MCF 10A (cell line): ENCODE results near the gene EPS8L1. TPM values are rescaled to one million over a fixed set of nuclear protein-coding genes. Genes with fewer than 3 reads are reported as not detected.

ENCODE experiments used
- BruUV-seq: library from RNA; stranded (reverse); fragments of 400-500 nt; replicated peaks from 2 replicates; lab custom pipeline; 2021; lab: Mats Ljungman, UMichigan
- CTCF ChIA-PET: fragments of 300-600 bp; sonication (Branson Sonifier 250); formaldehyde crosslinking; extraction: SDS; loops from one replicate; lab custom pipeline; 2021; ENCODE audit warnings: antibody characterized with exemption, inconsistent platforms; lab: Yijun Ruan, JAX
- POLR2A ChIA-PET: fragments of 300-600, 350-650 bp; sonication (Branson Sonifier 250); formaldehyde crosslinking; extraction: SDS; loops from one replicate; lab custom pipeline; 2020; ENCODE audit warnings: antibody characterized with exemption, inconsistent platforms; lab: Yijun Ruan, JAX
- DNase-seq: peaks from one replicate; pipeline ENCODE4 v3.0.0-alpha.2; 2018; ENCODE audit not compliant: unreplicated experiment
- H3K27ac Mint-ChIP-seq: one replicate; pipeline ENCODE4 v1.8.0; 2022; ENCODE audit warnings: mild to moderate bottlenecking, low read depth, mixed read lengths; ENCODE audit not compliant: unreplicated experiment
- H3K27me3 Mint-ChIP-seq: one replicate; pipeline ENCODE4 v1.8.0; 2022; ENCODE audit warnings: mixed read lengths; ENCODE audit not compliant: insufficient read depth, unreplicated experiment
- H3K36me3 Mint-ChIP-seq: one replicate; pipeline ENCODE4 v1.8.0; 2022; ENCODE audit warnings: mild to moderate bottlenecking, moderate library complexity, mixed read lengths; ENCODE audit not compliant: insufficient read depth, unreplicated experiment
- H3K4me1 Mint-ChIP-seq: one replicate; pipeline ENCODE4 v1.8.0; 2022; ENCODE audit warnings: mixed read lengths; ENCODE audit not compliant: insufficient read depth, unreplicated experiment
- H3K4me3 Mint-ChIP-seq: one replicate; pipeline ENCODE4 v1.8.0; 2022; ENCODE audit warnings: mild to moderate bottlenecking, moderate library complexity, mixed read lengths; ENCODE audit not compliant: unreplicated experiment
- H3K9me3 Mint-ChIP-seq: one replicate; pipeline ENCODE4 v1.8.0; 2022; ENCODE audit warnings: mixed read lengths; ENCODE audit not compliant: unreplicated experiment
- intact Hi-C: fragments of 100-400 bp; cut with micrococcal nuclease; formaldehyde crosslinking; loops from 2 replicates; pipeline ENCODE4 v1.14.1; 2022
- total RNA-seq: library from RNA; stranded (reverse); gene quantifications from 2 replicates; pipeline ENCODE4 v1.2.3, GENCODE V29; 2022
- TF ChIP-seq, protein P1 (sequence below): fragments of 200-600 bp; IDR thresholded peaks from one replicate; pipeline ENCODE4 v1.8.0; 2022; ENCODE audit warnings: antibody characterized with exemption, mild to moderate bottlenecking; ENCODE audit not compliant: unreplicated experiment

The EPS8L1 gene
- total RNA-seq, 1 experiment from 2014 or later = 17.9 TPM

DNA sequence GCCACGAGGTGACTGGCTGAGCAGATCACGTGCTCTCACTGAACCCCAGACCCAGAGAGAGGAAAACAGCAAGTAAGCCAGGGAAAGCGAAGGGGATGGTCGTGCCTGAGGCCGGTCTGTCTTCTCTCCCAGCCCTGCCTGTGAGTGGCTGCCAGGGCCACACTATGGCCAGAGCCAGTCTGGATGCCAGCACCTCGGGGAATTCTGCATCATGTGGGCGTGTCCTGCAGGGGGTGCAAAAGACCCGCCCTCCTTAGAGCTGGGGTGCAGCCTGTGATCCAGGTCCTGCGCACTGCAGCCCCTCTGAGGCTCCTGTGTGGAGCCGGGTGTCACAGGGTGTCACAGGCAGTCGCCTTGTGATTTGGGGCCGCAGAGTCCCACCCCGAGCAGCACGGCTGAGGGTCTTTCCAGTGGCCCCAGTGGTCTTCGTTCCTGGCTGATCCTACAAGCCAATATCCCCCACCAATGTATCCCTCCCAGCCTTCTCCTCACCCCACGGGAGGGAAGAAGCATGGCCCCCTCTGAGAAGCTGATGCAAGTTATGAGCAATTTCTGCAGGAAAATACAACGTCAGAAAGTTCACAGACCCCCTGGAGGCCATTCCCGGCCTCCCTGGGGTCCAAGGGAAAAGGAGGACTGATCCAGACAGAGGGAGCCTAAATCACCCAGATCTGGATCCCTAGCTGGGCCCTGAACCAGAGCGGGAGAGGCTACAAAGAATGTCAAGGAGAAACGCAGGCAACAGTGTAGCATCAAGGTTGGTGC, 34.0 kb downstream of the EPS8L1 start:
- Mint-ChIP-seq H3K36me3 (peaks cover 35% of the 10 kb centered on the region), H3K27me3 (no peaks in the 10 kb centered on the region), H3K4me1 (peaks cover under 1% of the 10 kb centered on the region), H3K4me3 (no peak overlapping the region), H3K27ac (no peak overlapping the region), H3K9me3 (no peaks in the 10 kb centered on the region)
- TF ChIP-seq, protein P1, sequence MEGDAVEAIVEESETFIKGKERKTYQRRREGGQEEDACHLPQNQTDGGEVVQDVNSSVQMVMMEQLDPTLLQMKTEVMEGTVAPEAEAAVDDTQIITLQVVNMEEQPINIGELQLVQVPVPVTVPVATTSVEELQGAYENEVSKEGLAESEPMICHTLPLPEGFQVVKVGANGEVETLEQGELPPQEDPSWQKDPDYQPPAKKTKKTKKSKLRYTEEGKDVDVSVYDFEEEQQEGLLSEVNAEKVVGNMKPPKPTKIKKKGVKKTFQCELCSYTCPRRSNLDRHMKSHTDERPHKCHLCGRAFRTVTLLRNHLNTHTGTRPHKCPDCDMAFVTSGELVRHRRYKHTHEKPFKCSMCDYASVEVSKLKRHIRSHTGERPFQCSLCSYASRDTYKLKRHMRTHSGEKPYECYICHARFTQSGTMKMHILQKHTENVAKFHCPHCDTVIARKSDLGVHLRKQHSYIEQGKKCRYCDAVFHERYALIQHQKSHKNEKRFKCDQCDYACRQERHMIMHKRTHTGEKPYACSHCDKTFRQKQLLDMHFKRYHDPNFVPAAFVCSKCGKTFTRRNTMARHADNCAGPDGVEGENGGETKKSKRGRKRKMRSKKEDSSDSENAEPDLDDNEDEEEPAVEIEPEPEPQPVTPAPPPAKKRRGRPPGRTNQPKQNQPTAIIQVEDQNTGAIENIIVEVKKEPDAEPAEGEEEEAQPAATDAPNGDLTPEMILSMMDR = no peak
- POLR2A ChIA-PET = no interaction called here
- DNase-seq = no peak
- intact Hi-C loops = no loop called here
- no TSS peak for BruUV-seq
- CTCF ChIA-PET = no interaction called here

DNA sequence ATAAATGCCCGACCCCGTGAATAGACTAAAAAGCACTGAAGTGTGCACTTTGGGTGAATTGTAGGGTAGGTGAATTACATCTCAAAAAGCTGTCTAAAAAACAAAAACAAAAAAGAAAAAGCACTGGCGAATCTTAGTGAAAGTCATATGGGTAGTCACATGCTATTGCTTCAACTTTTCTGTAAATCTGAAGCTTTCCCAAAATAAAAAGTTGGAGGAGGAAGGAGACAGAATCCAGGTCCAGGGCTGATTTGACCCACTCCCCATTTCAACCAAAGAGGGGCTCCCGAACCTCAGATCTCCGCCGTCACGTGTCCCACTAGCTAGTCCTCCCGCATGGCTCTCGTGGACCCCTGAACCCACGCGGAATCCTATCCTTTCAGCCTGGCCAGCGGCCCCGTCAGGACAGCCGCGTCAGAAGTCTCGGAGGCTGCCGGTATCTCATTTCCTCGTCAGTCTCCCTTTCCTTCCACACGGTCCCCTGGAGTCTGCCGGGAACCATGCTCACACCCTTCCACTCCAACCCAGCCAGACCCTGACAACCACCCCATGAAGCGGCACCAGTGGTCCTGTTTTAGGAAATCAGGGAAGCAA, 35.7 kb downstream of the EPS8L1 start:
- Mint-ChIP-seq H3K4me3 (no peak overlapping the region), H3K9me3 (no peaks in the 10 kb centered on the region), H3K36me3 (peaks cover 37% of the 10 kb centered on the region), H3K27ac (no peak overlapping the region), H3K4me1 (peaks cover 17% of the 10 kb centered on the region), H3K27me3 (no peaks in the 10 kb centered on the region)
- no peak for DNase-seq
- POLR2A ChIA-PET = interaction anchor here (0.5 kb wide), 1 partner anchor 561 kb away, joined by 3 read pairs; no protein-coding TSS in a partner anchor
- BruUV-seq = no TSS peak
- intact Hi-C loops = no loop called here
- CTCF ChIA-PET = interaction anchor here (1.0 kb wide), 1 partner anchor 23 kb away, joined by 4 read pairs; no protein-coding TSS in a partner anchor
- TF ChIP-seq, protein P1 = no peak

DNA sequence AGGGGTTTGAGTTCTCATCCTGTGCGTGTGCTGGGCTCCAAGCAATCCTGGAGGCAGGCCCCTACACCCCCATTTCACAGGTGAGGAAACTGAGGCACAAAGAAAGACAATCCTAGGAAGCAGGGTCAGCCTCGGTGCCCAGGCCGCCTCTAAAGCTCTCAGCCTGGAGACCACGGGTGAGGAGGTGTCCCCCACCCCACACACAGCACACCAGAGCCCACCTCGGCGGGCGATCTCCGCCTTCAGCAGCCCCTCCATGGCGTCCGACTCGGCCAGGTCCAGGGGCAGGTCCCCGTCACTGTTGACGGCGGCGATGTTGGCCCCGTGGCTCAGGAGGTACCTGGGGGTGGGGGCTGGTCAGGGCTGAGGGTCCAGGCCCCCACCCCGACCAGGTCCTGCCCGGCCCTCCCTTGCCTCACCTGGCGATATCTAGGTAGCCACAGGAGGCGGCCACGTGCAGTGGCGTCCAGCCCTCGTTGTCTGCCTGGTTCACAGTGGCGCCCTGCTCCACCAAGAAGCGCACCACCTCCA, 36.6 kb downstream of the EPS8L1 start:
- POLR2A ChIA-PET = no interaction called here
- Mint-ChIP-seq H3K9me3 (no peaks in the 10 kb centered on the region), H3K27ac (no peak overlapping the region), H3K4me1 (peaks cover 20% of the 10 kb centered on the region), H3K4me3 (no peak overlapping the region), H3K36me3 (peaks cover 29% of the 10 kb centered on the region), H3K27me3 (no peaks in the 10 kb centered on the region)
- BruUV-seq = no TSS peak
- CTCF ChIA-PET = no interaction called here
- no peak for DNase-seq
- intact Hi-C loops = no loop called here
- TF ChIP-seq, protein P1 = no peak

- ChIA-PET POLR2A (no interaction called here), CTCF (no interaction called here)
- intact Hi-C loops = no loop called here
- Mint-ChIP-seq H3K36me3 (peaks cover 27% of the 10 kb centered on the region), H3K4me3 (no peak overlapping the region), H3K27ac (peak overlapping the region; percentile 12), H3K9me3 (no peaks in the 10 kb centered on the region), H3K27me3 (no peaks in the 10 kb centered on the region), H3K4me1 (peaks cover 25% of the 10 kb centered on the region)
- BruUV-seq = no TSS peak
- TF ChIP-seq, protein P1 = no peak
- DNase-seq = no peak
Measured at GRCh38 chr19:55112777-55113569, 37.3 kb downstream of the EPS8L1 start.
